Lung (tissue), 12 donors: ENCODE measurements around the gene PDE4B. TPM values are rescaled to one million over a fixed set of nuclear protein-coding genes. Genes with fewer than 3 reads are reported as not detected.

Experiments
- ATAC-seq: fragments of 200-7000 bp; cut with Tn5 transposase; one replicate; pipeline ENCODE4 v1.9.1; 2020; ENCODE audit warnings: moderate number of reproducible peaks; ENCODE audit not compliant: insufficient read depth, low FRiP score
- DNase-seq, 3 donors: peaks; one replicate each; pipeline ENCODE4 v3.0.0-alpha.2; 2013 to 2017
- H3K27ac ChIP-seq, 2 donors: one replicate each; pipeline ENCODE4 v1.5.1; 2013; ENCODE audit warnings: mild to moderate bottlenecking in 2 of 2, moderate library complexity in 2 of 2, control low read depth in 1 of 2, inconsistent platforms in 1 of 2, low read depth in 1 of 2, low read length in 1 of 2
- H3K27me3 ChIP-seq, 3 donors: one replicate each; pipeline ENCODE4 v1.5.1; 2013; ENCODE audit warnings: low read length in 2 of 3; ENCODE audit not compliant: control insufficient read depth in 3 of 3, insufficient read depth in 3 of 3
- H3K36me3 ChIP-seq, 4 donors: one replicate each; pipeline ENCODE4 v1.5.1; 2013; ENCODE audit warnings: low read length in 4 of 4, mild to moderate bottlenecking in 1 of 4, moderate library complexity in 1 of 4; ENCODE audit not compliant: control insufficient read depth in 4 of 4, insufficient read depth in 4 of 4
- H3K4me1 ChIP-seq, 5 donors: one replicate each; pipeline ENCODE4 v1.5.1; 2013; ENCODE audit warnings: low read length in 5 of 5, mild to moderate bottlenecking in 2 of 5, moderate library complexity in 1 of 5; ENCODE audit not compliant: control insufficient read depth in 5 of 5, insufficient read depth in 5 of 5
- H3K4me3 ChIP-seq: one replicate; pipeline ENCODE4 v1.5.1; 2013; ENCODE audit warnings: mild to moderate bottlenecking, control low read depth, moderate library complexity
- H3K9ac ChIP-seq, 2 donors: one replicate each; pipeline ENCODE4 v1.5.1; 2013; ENCODE audit warnings: low read length in 2 of 2, control low read depth in 1 of 2; ENCODE audit not compliant: insufficient read depth in 1 of 2
- H3K9me3 ChIP-seq, 4 donors: one replicate each; pipeline ENCODE4 v1.5.1; 2013; ENCODE audit warnings: low read length in 3 of 4, mild to moderate bottlenecking in 1 of 4, moderate library complexity in 1 of 4; ENCODE audit not compliant: control insufficient read depth in 4 of 4, insufficient read depth in 3 of 4
- WGBS, 2 donors: extraction: QIAGEN DNeasy Blood & Tissue Kit; methylation state at CpG; one replicate each; pipeline ENCODE4 v1.1.7; 2013; 5-methylcytosine and 5-hydroxymethylcytosine counted together
- polyA plus RNA-seq, 2 donors: library from polyadenylated mRNA; stranded (reverse); fragments of 200-250 nt; gene quantifications; one replicate each; pipeline ENCODE4 v1.2.1, GENCODE V29; 2013
- total RNA-seq, 2 donors: library from RNA; depleted of rRNA in 1 of 2; stranded (reverse); fragments of >200 nt in 1 of 2; gene quantifications; one replicate each; pipeline ENCODE4 v1.2.1, GENCODE V29; 2014 to 2021
- TF ChIP-seq, protein P1 (sequence below): IDR thresholded peaks from 2 replicates; pipeline ENCODE4 v1.5.1; 2012; ENCODE audit warnings: mild to moderate bottlenecking; ENCODE audit errors: control extremely low read depth, extremely low read depth
- donor health status: control.
- donor health status: control.
- donor health status: Bipolar disorder and iron deficiency.
- donor health status: healthy.
- donor health status: DM: yes; HTN: yes; CAD: no.

Gene PDE4B
- total and polyA plus RNA-seq, 4 donors = 4.0 to 96.2 (median 20.2) TPM

- TF ChIP-seq, protein P1, sequence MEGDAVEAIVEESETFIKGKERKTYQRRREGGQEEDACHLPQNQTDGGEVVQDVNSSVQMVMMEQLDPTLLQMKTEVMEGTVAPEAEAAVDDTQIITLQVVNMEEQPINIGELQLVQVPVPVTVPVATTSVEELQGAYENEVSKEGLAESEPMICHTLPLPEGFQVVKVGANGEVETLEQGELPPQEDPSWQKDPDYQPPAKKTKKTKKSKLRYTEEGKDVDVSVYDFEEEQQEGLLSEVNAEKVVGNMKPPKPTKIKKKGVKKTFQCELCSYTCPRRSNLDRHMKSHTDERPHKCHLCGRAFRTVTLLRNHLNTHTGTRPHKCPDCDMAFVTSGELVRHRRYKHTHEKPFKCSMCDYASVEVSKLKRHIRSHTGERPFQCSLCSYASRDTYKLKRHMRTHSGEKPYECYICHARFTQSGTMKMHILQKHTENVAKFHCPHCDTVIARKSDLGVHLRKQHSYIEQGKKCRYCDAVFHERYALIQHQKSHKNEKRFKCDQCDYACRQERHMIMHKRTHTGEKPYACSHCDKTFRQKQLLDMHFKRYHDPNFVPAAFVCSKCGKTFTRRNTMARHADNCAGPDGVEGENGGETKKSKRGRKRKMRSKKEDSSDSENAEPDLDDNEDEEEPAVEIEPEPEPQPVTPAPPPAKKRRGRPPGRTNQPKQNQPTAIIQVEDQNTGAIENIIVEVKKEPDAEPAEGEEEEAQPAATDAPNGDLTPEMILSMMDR = no peak
- ATAC-seq (peak; percentile 71), DNase-seq (peak; percentile 84 to 88 (median 87))
- H3K27ac ChIP-seq = peak overlapping the region; percentile 82 to 86
- H3K9ac ChIP-seq = peak overlapping the region; percentile 26 to 86
- H3K36me3 ChIP-seq = no peaks in the 10 kb centered on the region
- no peaks in the 10 kb centered on the region for H3K9me3 ChIP-seq
- 1 to 2% methylated on average over 18 of the region's 18 CpGs for WGBS, 2 donors
- no peaks in the 10 kb centered on the region for H3K27me3 ChIP-seq
- H3K4me1 ChIP-seq = peaks cover 5 to 44% (median 10%) of the 10 kb centered on the region in 5 donors
- peak overlapping the region; percentile 30 for H3K4me3 ChIP-seq
These were observed 539.2 kb downstream of the PDE4B start for GRCh38 chr1:66331658-66332547.

- peak overlapping the region; percentile 82 to 86 for H3K27ac ChIP-seq
- no peaks in the 10 kb centered on the region for H3K36me3 ChIP-seq
- WGBS, 2 donors = 1 to 2% methylated on average over 2 of the region's 2 CpGs
- ATAC-seq (peak; percentile 1), DNase-seq (no peak)
- peak overlapping the region; percentile 30 for H3K4me3 ChIP-seq
- H3K27me3 ChIP-seq = no peaks in the 10 kb centered on the region
- TF ChIP-seq, protein P1 = no peak
- H3K9me3 ChIP-seq = no peaks in the 10 kb centered on the region
- H3K9ac ChIP-seq = peak overlapping the region; percentile 26 to 86
- peaks cover 6 to 44% (median 10%) of the 10 kb centered on the region in 5 donors for H3K4me1 ChIP-seq
These were observed 539.8 kb downstream of the PDE4B start for GRCh38 chr1:66332548-66332901.

- peak in 1 of 3 donors; percentile 40 for DNase-seq
- Histone ChIP-seq H3K4me3 (peak overlapping the region; percentile 59), H3K4me1 (peaks cover 6 to 44% (median 10%) of the 10 kb centered on the region in 5 donors), H3K27me3 (no peaks in the 10 kb centered on the region), H3K36me3 (no peaks in the 10 kb centered on the region), H3K27ac (peak overlapping the region; percentile 82 to 88), H3K9me3 (no peaks in the 10 kb centered on the region), H3K9ac (peak overlapping the region; percentile 14 to 26)
- TF ChIP-seq, protein P1 = no peak
- WGBS, 2 donors = 9 to 15% methylated on average over 4 of the region's 4 CpGs
- ATAC-seq = no peak
These were observed 540.9 kb downstream of the PDE4B start for GRCh38 chr1:66333466-66334199.
